NCI-H69 (cell line): ENCODE measurements around the gene KPTN.

Source experiments
- DNase-seq: peaks from one replicate; lab custom pipeline; 2025; lab: John Stamatoyannopoulos, UW

Gene KPTN

DNA sequence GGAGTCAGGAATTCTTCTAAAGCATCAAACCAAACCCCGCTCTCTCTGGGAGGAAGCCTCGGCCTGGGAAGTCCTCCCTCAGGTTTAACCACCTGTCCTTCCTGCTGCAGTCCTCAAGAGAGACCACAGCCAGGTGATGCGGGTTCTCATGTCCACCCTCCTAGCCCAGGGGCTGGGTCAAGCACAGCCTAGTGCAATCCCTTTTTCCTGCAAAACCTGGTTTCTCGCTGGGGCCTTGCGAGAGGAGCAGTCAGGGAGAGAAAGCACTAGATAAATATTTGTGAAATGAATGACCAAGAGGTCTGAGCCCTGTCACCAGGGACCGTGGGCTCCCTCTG, 14.7 kb downstream of the KPTN start:
- no peak for DNase-seq

DNA sequence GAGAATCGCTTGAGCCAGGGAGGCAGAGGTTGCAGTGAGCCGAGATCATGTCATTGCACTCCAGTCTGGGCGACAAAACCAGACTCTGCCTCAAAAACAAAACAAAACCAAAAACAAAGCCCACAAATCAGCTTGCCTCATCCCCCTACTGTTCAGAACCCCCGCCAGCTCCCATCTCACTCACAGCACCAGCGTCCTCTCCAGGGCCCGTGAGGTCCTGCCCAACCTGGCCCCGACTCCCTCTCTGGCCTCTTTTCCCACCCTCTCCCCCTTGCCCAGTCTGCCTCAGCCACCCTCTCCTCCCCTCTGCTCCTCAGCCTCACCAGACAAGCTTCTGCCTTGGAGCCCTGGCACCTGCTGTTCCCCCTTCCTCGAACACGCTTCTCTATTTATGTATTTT, 16.1 kb downstream of the KPTN start:
- DNase-seq: no peak

DNA sequence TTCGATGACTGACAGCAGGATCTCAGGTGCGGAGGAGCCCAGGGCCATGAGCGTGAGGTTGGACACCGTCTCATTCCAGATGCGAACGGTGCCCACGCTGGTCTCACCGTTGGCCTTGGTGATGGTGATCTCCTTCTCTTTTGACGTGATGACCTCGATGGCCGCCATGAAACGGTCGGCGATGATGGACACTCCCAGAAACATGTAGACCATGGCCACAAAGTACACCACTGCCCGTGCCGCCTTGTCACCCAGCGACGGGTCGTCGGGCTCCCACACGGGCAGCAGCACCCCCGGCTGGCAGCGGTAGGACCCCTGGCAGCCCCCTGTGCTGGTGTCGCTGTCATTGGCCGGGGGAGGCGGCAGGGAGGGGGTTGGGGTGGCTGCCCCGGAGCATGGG, 18.1 kb downstream of the KPTN start:
- no peak for DNase-seq

DNA sequence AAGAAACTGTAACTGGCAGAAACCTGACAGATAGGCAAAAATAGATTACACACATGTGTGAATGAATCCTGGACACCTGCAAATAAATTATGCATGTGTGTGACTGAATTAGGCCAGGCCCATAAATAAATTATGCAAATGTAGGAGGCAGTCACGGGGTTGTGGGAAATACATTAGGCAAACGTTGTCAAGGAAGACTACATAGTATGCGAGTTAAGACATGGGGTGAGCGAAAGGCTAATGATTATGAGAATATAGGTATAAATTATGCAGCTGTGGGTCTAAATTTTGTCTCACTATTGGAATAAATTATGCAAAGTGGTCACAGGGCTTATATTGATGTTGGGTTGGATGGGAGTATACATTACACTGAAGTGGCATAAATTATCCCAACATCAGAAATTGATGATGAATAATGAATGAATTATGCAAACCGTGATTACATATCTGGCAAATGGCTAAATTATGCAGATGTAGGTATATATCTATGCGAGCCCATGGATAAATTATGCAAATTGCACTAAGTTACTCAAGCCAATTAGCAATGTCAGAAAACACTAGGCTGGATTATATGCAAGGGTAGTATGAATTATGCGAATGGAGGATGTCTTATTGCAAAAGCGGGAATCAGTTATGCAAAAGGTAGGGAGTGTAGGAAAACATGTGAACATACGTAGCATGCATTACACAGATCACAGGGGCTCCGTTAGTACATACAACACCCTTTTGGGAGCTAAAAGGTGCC, 19.2 kb downstream of the KPTN start:
- DNase-seq: peak; percentile 69

DNA sequence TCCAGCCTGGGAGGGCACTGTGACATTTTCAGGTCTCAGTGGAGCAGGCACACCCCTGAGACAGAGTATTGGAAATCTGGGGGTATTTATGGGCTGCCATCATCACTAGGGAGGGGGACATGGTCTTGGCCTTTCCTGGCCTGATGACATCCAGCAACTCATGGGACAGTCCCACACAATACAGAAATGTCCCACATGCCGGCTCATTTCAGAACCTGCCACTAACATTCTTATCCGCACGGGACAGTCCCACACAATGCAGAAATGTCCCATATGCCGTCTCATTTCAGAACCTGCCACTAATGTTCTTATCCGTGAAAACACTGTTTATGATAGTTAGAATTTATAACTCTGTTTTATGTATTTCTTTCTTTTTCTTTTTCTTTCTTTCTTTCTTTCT, 22.1 kb downstream of the KPTN start:
- DNase-seq: no peak

DNA sequence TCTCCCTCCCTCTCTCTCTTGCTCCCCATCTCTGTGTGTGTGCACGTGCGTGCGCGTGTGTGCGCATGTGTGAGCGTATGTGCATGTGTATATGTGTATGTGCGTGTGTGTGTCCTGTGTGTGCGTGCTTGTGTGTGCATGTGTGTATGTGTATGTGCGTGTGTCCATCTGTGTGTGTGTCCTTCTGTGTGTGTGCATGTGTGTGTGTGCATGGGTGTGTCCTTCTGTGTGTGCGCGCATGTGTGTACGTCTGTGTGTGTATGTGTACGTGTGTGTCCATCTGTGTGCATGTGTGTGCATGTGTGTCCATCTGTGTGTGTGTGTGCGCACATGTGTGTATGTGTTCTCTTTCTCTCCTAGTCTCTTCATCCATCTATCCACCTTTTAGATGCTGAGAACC, 24.5 kb downstream of the KPTN start:
- DNase-seq: no peak

DNA sequence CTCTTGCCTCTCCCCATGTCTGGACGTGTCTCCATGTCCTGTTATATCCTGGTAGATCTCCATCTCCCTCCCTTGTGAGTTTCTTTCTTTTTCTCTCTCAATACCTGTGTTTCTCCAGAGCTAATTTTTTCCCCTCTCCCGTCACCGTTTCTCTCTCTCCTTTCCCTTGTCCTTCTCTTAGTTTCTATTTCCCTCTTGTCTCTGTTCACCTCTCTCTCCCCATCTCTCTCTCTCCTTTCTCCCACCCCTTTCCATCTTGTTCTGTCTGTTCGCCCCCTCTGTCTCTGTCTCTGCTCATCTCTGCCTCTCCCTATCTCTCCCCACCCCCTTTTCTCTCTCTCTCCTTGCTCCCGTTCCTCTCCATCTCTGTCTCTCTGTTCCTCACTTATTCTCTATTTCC, 25.3 kb downstream of the KPTN start:
- no peak for DNase-seq

DNA sequence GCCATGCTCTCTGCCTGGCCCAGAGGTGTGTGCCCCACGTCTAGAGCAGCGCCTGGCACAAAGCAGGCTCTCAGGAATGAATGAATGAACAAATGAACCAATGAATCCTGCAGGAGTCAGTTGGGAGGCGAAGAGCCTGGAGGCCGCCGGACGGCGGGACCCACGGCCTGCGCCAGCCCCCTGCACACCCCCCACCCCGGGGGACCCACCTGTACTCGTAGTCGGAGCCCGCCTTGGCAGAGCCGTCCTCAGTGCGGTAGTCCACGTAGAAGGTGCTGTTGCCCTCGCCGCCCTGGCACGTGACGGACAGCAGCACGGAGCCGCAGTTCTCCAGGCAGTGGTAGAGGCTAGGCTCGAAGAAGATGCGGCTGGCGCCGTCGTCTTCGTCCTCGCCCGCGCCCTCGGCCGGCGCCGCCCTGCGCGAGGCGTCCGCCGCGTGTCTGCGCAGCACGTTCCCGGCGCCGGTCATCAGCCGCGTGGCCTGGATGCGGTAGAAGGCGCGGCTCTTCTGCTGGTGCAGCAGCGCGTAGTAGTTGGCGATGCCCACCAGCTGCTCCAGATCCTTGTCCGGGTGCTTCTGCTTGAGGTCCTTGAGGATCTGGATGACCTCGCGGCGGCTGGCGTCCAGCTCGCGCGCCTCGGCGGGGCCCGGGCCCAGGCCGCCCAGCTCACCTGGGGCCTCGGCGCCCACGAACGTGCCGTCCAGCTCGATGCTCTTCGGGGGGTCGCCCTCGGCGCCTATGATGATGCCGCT, 27.1 kb downstream of the KPTN start:
- no peak for DNase-seq

DNA sequence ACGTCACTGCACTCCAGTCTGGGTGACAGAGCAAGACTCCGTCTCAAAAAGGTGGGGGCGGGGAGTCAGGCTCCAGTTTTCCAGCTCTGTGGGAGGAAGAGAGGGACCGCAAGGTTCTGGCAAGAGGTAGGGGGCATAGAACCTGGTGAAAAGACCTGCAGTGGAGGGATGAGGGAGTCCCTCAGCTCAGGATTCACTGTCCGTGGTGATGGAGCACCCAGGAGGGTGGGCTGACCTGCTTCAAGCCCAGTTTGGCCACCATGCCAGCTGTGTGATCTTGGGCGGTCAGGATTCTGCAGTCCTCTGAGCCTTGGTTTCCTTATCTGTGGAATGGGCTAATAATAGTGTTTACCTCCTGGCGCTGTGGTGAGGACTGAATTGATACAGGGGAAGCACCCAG, 33.5 kb downstream of the KPTN start:
- no peak for DNase-seq

DNA sequence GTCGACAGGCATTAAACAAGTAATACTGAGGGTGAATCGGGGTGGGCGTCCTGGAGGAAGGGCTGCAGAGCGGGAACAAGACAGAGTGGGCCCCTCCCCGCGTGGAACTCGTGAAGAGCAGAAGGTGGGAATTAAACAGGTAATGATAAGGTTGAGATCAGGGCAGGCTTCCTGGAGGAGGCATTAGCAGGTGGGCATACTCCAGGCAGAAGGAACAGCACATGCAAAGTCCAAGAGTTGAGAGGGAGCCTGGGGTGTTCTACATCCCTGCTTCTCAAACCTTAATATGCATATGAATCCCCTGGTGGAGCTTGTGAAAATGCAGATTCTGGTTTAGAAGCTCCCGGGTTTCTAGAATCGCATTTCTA, 35.7 kb downstream of the KPTN start:
- no peak for DNase-seq

DNA sequence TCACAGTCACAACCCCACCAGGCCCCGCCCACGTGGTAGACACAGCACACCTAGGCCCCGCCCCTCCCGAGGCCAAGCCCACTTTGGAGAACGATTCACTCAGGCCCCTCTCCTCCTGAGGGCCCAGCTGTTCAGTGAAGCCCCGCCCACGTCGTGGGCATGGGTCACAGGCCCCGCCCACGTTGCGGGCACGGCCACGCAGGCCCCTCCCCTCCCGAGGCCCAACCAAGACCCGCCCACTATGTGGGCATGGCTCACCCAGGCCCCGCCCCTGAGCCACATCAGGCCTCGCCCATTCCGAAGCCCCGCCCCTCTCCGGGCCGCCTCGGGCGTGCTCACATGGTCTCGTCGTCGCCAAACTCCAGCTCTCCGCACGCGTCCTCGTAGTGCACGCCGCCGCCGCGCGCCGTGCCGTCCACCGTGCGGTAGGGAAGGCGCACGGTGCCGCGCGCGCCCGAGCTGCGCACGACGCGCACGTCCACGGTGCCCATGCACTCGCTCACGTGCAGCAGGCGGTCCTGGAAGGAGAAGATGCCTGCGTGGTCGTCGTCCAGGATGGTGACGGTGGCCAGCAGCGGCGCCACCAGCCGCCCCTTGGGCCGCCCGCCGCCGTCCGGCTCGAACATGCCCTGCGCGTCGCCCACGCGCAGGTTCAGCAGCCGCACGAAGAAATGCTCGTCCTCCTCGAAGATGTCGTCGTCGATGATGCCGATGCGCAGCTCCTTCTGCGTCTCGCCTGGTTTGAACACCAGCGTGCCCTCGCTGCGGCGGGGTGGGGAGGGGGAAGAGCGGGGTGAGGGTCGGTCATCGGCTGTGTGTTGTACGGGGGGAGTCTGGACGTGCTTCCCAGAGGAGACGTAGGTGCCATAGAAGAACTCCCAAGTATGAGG, 36.3 kb downstream of the KPTN start:
- DNase-seq: peak; percentile 90

DNA sequence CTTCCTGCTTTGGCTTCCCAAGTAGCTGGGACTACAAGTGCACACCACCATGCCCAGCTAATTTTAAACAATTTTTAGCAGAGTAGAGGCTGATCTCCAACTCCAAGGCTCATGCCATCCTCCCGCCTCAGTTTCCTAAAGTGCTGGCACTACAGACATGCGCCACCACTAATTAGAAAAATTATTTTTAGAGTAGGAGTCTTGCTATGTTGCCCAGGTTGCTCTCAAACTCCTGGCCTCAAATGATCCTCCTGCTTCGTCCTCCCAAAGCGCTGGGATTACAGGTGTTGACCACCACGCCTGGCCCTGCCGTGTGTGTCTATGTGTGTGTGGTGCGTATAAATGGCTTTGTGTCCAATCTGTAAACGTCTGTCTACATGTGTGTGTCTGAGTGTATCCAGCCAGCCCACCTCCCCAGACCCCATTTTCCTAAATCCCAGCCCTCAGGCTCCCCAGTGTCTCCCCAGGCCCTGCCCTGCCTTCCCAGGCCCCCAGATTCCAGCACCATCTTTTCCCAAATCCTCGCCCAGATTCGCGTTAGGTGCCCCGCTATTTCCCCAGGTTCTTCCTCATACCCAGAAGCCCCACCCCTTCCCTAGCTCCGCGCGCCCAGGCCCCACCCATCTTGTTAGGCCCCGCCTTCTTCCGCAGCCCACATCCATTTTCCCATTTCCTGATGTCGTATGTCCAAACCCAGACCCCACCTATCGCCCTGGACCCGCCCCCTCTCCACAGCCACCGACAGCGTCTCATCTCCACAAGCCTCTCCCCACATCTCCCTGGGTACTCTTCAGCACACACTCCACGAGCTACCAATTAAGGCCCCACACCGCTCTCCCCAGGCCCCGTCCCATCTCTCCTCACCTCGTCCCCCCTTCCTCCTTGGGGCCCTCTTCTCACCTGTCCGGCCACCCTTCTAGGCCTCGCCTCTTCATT, 37.2 kb downstream of the KPTN start:
- DNase-seq: peak; percentile 86

DNA sequence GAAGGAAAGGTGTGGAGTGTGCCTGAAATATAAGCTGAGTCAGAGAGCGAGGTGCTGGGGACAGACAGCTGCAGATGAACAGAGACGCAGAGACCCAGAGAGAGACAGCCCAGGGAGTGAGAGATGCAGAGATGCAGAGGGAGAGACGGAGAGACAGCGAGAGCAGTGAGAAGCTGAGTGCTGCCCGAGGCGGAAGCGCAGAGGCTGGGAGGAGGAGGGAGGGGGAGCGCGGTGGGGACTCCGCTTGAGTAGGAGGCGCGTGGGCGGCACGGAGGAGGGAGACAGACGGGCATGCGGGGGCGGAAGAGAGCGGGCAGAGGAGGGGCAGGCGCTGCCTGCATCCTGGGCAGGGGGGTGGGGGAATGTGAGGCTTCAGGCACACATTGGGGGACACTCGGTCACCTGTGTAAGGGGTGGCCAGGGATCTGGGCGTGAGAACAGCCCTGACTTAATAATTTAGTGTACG, 38.0 kb downstream of the KPTN start:
- peak; percentile 94 for DNase-seq

DNA sequence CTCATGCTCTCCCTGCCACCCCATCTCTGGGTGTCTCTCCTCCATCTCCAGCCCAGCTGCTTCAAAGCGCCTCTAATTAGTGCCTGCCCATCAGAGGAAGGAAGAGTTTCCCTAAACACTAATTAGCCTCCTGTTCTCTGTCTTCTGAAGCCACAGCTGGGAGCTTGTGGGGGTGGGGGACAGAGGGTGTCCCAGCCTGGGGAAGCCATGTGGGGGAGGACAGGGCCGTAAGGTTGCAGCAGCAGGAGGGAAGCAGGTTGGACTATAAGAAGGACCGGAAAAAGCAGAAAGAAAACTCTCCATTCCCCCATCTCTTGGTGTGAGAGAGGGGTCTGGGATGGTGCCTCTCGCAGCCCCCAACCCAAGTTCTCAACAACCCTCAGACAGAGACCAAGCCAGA, 38.5 kb downstream of the KPTN start:
- DNase-seq: peak; percentile 92

DNA sequence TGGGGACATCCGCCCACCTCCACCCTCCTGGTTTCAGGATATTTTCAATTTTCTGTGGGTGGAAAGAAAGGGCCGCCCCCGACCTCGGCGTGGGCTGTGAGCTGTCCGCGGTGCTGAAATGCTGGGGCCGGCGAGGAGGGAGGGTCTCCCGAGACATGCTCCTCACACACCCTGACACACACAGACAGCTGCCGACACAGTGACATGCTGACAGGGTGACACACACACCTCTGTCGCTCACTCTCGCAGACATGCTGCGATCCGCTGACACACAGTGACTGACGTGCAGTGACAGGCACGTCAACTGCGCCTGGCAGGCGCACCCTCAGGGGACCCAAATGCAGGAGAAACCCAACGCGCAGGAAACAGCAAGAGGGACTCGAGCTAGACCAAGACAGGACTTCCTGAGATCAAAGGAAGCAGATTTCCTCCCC, 39.6 kb downstream of the KPTN start:
- peak; percentile 43 for DNase-seq

DNA sequence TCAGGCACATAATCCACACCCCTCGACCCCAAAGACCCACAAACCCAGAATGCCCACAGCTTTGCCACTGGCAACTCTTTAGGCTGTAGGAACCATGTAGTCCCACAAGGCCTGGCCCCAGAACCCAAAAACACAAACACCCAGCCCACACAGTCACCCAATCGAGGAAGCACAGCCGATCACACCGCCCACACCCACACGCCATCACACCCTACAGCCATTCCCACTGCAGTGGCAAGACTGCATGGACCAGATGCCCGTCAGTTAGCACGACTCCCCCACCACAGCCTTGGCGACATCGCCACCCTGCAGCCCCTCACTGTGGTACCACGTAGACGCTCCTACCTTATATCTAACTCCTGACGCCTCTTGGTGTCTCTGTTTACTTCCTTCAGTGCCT, 40.7 kb downstream of the KPTN start:
- DNase-seq: no peak

DNA sequence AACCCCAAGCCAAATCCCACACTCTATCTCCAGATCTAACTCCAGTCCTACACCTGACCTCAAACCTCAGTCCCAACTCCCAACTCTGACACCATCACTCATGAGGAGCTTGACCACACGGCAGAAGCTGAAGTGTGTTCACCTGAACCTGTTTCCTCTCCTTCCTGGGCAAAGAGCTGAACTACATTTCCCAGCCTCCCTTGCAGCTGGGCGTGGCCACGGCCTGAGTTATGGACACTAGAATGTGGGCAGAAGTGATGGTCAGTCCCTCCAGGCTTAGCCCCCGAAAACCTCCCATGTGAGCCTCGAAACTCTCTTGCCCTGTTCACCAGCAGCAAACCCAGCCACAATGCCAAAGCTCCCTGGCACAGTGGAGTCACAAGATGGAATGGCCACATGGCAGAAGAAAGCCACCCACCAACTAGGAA, 45.2 kb downstream of the KPTN start:
- peak; percentile 12 for DNase-seq

DNA sequence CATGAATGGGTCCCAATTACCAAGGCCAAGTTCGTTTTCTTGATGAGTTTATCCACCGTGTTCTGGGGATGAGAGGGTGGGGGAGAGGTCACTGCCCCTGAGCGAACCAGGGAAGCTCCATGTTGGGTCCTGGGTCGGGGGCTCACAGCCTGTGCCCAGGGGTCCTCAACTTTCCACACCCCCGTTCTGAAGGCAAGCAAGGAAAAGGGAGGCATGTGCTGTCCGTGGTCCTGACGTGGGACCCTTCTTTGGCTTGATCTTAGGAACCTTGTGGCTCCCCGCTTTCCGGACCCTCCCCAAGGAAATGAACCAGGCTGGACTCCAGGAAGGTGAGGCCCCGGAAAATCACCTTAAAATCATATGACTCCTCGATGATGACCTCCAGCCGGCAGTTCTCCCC, 46.5 kb downstream of the KPTN start:
- no peak for DNase-seq

DNA sequence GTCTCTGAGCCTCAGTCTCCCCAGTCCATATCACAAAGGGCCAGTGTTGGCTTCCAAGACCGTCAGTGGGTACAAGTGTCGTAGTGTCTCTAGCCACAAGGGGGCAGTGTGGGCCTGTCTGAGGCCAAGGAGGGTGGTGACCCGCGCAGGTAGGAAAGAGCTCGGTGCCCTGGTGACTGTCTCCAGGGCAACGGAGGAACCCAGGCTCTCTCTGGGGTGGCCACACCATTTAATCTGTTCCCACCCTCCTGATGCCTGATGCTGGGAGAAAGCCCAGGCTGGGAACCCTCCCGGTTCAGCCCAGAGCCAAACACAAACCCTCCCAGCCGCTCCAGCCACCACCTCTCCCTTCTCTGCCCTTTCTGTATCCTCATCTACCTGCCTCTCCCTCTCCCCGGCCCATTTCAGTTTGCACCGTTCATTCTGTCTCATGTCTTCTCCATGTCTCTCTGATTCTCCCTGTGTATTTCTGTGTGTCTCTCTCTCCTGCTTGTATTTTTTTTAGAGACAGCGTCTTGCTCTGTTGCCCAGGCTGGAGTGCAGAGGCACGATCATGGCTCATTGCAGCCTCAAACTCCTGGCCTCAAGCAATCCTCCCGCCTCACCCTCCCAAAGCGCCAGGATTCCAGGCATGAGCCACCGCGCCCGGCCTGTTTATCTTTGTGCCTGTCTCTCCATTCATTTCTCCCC, 47.2 kb downstream of the KPTN start:
- DNase-seq: peak; percentile 85

DNA sequence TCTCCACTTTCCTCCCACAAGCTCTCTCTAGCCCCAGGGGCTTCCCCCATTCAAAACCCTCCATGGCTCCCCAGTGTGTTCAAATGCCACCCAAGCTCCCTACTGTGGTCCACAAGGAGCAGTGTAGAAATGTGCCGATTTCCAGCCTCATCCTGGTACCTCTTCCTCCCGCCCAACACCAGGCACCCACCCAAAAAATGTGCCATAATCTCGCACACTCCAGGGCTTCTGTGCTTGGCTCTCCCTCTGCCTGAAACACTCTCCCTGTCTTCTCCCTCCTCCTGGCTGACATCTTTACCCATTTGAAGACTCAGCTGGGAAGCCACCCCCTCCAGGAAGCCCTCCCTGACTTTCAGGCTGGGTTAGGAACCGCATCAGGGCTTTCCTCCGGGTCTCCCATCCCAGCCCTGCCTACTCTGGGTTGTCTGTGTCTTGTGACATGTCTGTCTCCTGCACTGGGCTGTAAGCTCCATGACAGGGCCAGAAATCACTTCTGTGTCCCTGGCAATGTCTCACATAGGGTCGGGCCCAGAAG, 48.1 kb downstream of the KPTN start:
- DNase-seq: no peak

DNA sequence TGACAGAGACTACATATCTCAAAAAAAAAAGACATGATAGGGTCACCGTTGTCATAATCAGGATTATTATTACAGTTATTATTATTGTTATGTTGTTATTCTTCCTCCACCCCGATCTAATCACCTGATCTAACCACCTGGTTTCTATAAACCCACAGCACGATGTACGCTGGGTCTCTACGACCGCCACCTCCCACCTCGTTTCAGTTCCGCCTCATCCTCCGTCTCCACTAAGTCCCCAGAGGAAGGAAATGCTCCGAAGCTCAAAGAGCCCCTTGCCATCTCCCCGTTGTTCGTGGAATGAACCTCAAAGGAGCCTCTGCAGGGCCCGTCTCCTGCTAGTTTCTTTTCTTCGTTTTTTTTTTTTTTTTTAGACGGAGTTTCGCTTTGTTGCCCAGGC, 48.8 kb downstream of the KPTN start:
- no peak for DNase-seq
